GM18511 (cell line): Measurements from ENCODE around the gene FAM111A.

Experiments used
- ATAC-seq: cut with Tn5 transposase; IDR thresholded peaks from one replicate; pipeline ENCODE4 v1.9.1; 2021; ENCODE audit warnings: mild to moderate bottlenecking, moderate library complexity; ENCODE audit not compliant: unreplicated experiment

Gene FAM111A

DNA sequence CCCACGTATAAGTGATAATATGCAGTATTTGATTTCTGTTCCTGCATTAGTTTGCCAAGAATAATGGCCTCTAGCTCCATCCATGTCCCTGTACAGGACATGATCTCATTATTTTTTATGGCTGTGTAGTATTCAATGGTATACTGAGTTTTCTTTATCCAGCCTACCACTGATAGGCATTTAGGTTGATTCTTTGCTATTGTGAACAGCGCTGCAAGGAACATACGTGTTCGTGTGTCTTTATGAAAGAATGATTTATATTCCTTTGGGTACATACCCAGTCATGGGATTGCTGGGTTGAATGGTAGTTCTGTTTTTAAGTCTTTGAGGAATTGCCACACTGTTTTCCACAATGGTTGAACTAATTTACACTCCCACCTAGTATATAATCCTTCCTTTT lies 1.5 kb upstream of the FAM111A start:
- no peak for ATAC-seq

GRCh38 chr11:59141673-59142460 lies 789 bp upstream of the FAM111A start:
- ATAC-seq = peak; percentile 7

DNA sequence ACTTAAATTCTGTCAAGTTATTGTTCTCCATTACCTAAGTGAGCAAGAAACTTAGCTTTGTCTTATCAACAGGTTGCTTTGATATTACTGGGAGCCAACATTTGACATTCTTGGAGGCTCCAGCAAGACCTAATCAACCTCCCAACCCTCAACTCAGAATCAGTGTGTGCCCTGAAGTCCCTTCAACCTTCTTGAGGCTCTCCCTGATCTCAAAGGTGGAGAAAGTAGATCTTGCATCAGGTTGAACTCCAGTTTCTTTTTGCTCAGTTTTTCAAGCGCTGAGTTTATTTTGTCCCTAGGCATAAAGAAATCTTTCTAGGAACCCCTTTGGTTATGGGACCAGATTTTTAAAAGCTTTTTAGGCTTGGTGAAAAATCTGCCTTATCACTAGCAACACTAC lies 1.4 kb downstream of the FAM111A start:
- ATAC-seq = no peak

GRCh38 chr11:59144579-59145345 lies 2.1 kb downstream of the FAM111A start:
- ATAC-seq = peak; percentile 56

DNA sequence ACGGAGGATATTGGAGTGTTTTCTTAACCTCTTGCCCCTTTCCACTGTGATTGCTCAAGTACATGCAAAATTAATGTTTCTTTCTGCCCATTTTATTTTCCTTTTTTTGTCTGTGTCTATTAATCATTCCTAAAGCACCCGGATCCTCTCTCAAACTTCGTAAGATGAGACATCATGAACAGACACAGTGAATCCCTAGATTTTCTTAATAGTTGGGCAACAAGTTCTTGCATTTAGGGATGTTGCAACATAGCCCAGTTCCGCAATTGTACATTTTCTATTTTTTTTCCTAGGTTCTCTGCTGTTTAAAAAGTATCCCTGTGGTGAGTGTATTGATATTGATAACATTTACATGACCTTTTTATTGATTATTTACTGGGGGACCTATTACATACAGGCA lies 2.9 kb downstream of the FAM111A start:
- ATAC-seq = no peak

- peak; percentile 63 for ATAC-seq
Observed at GRCh38 chr11:59151761-59152160, 9.1 kb downstream of the FAM111A start.

DNA sequence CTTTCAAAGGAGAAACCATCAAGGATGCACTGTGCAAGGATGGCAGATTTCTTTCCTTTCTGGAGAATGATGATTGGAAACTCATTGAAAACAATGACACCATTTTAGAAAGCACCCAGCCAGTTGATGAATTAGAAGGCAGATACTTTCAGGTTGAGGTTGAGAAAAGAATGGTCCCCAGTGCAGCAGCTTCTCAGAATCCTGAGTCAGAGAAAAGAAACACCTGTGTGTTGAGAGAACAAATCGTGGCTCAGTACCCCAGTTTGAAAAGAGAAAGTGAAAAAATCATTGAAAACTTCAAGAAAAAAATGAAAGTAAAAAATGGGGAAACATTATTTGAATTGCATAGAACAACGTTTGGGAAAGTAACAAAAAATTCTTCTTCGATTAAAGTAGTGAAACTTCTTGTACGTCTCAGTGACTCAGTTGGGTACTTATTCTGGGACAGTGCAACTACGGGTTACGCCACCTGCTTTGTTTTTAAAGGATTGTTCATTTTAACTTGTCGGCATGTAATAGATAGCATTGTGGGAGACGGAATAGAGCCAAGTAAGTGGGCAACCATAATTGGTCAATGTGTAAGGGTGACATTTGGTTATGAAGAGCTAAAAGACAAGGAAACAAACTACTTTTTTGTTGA lies 9.8 kb downstream of the FAM111A start:
- peak; percentile 87 for ATAC-seq

- ATAC-seq = no peak
Observed at GRCh38 chr11:59154610-59155009, 12.0 kb downstream of the FAM111A start.

DNA sequence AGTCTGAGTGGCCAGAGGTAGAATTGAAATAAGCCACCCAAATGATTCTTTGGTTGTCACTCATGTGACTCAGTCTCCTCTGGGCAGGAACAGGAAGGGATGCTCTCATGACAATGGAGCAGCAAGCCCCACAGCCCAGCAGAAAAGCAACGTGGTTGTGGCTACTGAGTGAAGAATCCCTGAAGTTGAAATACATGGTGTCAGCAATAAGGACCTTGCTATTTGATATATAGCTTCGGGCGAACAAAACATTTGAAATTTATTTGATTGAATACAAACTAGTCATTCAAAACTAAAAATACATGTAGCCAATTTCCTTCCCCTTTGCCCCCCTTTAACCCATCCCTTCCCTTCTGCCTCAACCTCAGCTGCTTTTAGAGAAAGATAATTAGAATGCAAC lies 14.8 kb downstream of the FAM111A start:
- ATAC-seq = no peak

GRCh38 chr11:59158206-59159068 lies 15.8 kb downstream of the FAM111A start:
- peak; percentile 96 for ATAC-seq

- ATAC-seq = no peak
Observed at GRCh38 chr11:59164028-59164427, 21.4 kb downstream of the FAM111A start.

GRCh38 chr11:59171508-59172322 lies 29.1 kb downstream of the FAM111A start, which contains the start of gene DTX4:
Gene DTX4 (plus strand): TSS chr11:59172132. CDS start chr11:59172596, 464 bp downstream.
- ATAC-seq = peak; percentile 78

DNA sequence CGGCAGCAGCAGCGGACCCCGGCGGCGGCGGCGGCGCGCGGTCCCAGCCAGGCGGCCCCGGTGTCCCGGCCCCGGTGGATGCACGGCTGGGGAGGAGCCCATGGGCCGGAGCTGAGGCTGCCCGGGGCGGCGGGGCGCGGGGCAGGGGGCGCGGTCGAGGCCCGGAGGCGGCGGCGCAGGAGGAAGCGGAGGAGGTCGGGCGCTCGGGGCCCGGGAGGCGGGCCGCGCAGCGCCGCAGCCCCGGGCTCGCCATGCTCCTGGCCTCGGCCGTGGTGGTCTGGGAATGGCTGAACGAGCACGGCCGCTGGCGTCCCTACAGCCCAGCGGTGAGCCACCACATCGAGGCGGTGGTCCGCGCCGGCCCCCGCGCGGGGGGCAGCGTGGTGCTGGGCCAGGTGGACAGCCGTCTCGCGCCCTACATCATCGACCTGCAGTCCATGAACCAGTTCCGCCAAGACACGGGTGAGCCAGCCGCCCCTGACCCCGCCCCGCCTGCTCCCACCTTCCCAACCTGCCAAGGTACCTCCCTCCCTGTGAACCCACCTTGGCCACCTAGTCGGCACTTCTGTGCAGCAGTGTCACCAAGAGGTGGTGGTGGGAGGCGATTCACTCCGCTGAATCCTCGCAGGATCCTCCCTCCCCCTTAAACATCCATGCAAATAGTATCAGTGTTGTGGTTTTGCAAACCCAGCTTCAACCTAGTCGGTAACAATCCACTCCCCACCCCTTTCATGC lies 29.9 kb downstream of the FAM111A start:
- peak; percentile 45 for ATAC-seq

GRCh38 chr11:59173080-59173963 lies 30.7 kb downstream of the FAM111A start:
- ATAC-seq = peak; percentile 2

GRCh38 chr11:59173964-59174663 lies 31.5 kb downstream of the FAM111A start:
- ATAC-seq = no peak

DNA sequence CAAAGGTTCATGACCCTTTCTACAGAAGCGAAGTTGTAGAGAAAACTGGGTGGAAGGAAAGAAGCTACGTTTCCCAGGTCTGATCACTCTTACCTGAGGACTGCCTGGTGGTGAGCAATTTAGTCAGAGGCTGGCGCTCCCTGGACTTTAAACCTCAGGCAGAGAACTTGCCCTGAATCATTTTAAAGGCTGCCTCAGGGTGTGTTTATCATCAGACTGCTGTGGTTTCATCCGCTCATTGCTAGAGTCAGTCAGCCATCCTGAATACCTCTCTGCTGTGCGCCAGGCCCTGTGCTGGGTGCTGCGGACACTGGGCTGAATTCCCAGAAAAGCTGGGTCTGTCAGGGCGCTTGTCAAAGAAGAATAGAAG lies 32.0 kb downstream of the FAM111A start:
- ATAC-seq = no peak

GRCh38 chr11:59175091-59175501 lies 32.4 kb downstream of the FAM111A start:
- no peak for ATAC-seq

DNA sequence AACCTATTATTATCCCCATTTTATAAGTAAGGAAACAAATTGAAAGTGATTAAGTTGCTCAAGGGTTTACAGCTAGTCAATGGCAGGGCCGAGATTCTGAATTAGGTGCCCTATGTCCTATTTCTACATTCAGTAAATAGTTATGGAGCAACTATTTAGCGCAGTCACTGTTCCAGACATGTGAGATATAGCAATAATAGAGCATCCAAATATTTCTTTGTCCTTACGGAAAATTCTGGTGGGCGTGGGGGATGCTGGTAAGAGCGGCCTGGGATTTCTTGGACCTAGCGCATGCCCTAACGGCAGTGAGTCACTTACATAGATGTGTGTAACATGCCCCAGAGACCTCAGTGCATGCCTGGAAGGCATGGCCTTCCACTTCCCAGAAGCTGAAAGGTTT lies 33.7 kb downstream of the FAM111A start:
- no peak for ATAC-seq
